MM.1S (cell line): ENCODE measurements around the gene AIDA.

Source experiments
- DNase-seq: peaks from one replicate; pipeline ENCODE4 v3.0.0-alpha.2; 2015
- H2AFZ ChIP-seq: fragments of 300-600 bp; sonication (generic); 2 replicates; pipeline ENCODE4 v1.6.0; 2016; ENCODE audit warnings: antibody characterized with exemption, low read length
- H3F3A ChIP-seq: fragments of 300-600 bp; sonication (generic); 2 replicates; pipeline ENCODE4 v1.6.1; 2016; ENCODE audit warnings: mild to moderate bottlenecking, antibody characterized with exemption, low read length, moderate library complexity, mixed read lengths; ENCODE audit not compliant: insufficient read depth
- H3K27ac ChIP-seq: fragments of 300-600 bp; sonication (generic); 2 replicates; pipeline ENCODE4 v1.5.1; 2016; ENCODE audit warnings: mild to moderate bottlenecking, low read length
- H3K27me3 ChIP-seq: fragments of 300-600 bp; sonication (generic); replicated peaks from 2 replicates; pipeline ENCODE4 v1.6.0; 2016; ENCODE audit warnings: low read length; ENCODE audit not compliant: insufficient read depth
- H3K36me3 ChIP-seq: fragments of 300-600 bp; sonication (generic); replicated peaks from 2 replicates; pipeline ENCODE4 v1.6.1; 2016; ENCODE audit warnings: mild to moderate bottlenecking, low read length, mixed read lengths; ENCODE audit not compliant: insufficient read depth
- H3K4me1 ChIP-seq: fragments of 300-600 bp; sonication (generic); 2 replicates; pipeline ENCODE4 v1.6.1; 2016; ENCODE audit warnings: low read length, mixed read lengths
- H3K4me2 ChIP-seq: fragments of 300-600 bp; sonication (generic); 2 replicates; pipeline ENCODE4 v1.6.0; 2016; ENCODE audit warnings: low read depth, low read length
- H3K4me3 ChIP-seq: fragments of 300-600 bp; sonication (generic); 2 replicates; pipeline ENCODE4 v1.5.1; 2016; ENCODE audit warnings: low read length, mixed read lengths
- H3K79me2 ChIP-seq: fragments of 300-600 bp; sonication (generic); 2 replicates; pipeline ENCODE4 v1.6.1; 2016; ENCODE audit warnings: mixed run types, low read length, mixed read lengths
- H3K9ac ChIP-seq: fragments of 300-600 bp; sonication (generic); 2 replicates; pipeline ENCODE4 v1.6.1; 2016; ENCODE audit warnings: low read length, mixed read lengths
- H3K9me2 ChIP-seq: fragments of 300-600 bp; sonication (generic); replicated peaks from 2 replicates; pipeline ENCODE4 v1.6.1; 2016; ENCODE audit warnings: mild to moderate bottlenecking, low read length, mixed read lengths; ENCODE audit not compliant: insufficient read depth
- H3K9me3 ChIP-seq: fragments of 300-600 bp; sonication (generic); replicated peaks from 2 replicates; pipeline ENCODE4 v1.6.1; 2016; ENCODE audit warnings: mild to moderate bottlenecking, low read length, mixed read lengths; ENCODE audit not compliant: insufficient read depth
- H4K20me1 ChIP-seq: fragments of 300-600 bp; sonication (generic); 2 replicates; pipeline ENCODE4 v1.6.1; 2016; ENCODE audit warnings: mild to moderate bottlenecking, low read length, moderate library complexity, mixed read lengths; ENCODE audit not compliant: insufficient read depth
- EZH2 ChIP-seq: fragments of 300-600 bp; sonication (generic); optimal IDR thresholded peaks from 2 replicates; pipeline ENCODE3; 2017; ENCODE audit warnings: low read depth, mild to moderate bottlenecking, antibody characterized with exemption, low read length, mixed read lengths
- EZH2phosphoT487 ChIP-seq: fragments of 300-600 bp; sonication (generic); IDR thresholded peaks from 2 replicates; pipeline ENCODE4 v1.6.1; 2018; ENCODE audit warnings: antibody characterized with exemption, low read length
- TF ChIP-seq, protein P1 (sequence below): fragments of 300-600 bp; sonication (generic); IDR thresholded peaks from 2 replicates; pipeline ENCODE4 v1.5.1; 2016; ENCODE audit warnings: antibody characterized with exemption, low read length, mixed read lengths

Gene AIDA

DNA sequence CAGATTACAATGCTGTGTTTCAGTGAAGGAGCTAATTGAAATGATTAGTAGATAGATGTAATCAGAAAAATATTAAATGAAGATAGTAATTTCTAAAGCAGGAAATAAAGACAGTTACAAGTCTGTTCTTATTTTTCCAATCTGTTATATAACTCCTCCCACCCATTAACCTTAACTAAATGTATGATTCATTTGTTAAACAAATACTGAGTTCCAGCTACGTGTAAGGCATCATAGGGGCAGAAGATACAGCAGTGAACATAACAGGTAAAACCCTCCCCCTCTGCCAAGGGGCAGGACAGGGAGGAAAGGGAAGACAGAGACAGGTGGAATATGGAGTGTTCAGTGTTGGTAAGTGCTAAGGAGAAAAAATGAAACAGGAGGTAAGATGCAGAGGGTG, 24.7 kb upstream of the AIDA start, which contains the start of gene FAM177B:
TSS of gene FAM177B (plus strand) at position 231 of the 400 bp plus-strand sequence. CDS start 9,344 bp downstream, outside the sequence.
- no peak for DNase-seq

DNA sequence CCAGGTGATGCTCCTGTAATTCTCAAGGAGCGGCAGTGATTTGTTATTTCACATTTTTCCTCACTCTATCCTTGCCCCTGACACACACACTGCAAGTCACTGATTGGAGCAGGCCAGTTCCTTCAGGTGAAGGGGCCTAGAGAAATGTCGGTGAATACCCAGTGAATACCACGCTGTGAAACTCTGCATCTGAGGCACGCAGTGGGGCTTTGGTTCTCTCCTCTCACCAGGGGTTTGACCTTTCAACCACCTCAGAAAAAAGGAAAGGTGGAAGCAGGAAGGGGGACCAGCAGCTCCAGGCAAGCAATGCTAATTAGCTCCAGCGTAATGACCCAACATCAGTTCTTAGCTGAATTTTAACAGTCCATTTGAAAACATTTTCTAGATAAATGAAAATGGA, 24.2 kb upstream of the AIDA start:
- H3K4me2 ChIP-seq = no peak overlapping the region
- H3K4me3 ChIP-seq = no peak overlapping the region
- peaks cover 19% of the 10 kb centered on the region; the same call in 1 of the 2 replicates for H4K20me1 ChIP-seq
- no peak overlapping the region for H2AFZ ChIP-seq
- no peaks in the 10 kb centered on the region for H3K9me3 ChIP-seq
- H3K9me2 ChIP-seq = no peaks in the 10 kb centered on the region
- TF ChIP-seq EZH2phosphoT487 (no peak), EZH2 (no peak)
- TF ChIP-seq, protein P1, sequence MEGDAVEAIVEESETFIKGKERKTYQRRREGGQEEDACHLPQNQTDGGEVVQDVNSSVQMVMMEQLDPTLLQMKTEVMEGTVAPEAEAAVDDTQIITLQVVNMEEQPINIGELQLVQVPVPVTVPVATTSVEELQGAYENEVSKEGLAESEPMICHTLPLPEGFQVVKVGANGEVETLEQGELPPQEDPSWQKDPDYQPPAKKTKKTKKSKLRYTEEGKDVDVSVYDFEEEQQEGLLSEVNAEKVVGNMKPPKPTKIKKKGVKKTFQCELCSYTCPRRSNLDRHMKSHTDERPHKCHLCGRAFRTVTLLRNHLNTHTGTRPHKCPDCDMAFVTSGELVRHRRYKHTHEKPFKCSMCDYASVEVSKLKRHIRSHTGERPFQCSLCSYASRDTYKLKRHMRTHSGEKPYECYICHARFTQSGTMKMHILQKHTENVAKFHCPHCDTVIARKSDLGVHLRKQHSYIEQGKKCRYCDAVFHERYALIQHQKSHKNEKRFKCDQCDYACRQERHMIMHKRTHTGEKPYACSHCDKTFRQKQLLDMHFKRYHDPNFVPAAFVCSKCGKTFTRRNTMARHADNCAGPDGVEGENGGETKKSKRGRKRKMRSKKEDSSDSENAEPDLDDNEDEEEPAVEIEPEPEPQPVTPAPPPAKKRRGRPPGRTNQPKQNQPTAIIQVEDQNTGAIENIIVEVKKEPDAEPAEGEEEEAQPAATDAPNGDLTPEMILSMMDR = no peak
- H3K9ac ChIP-seq = no peak overlapping the region
- H3K79me2 ChIP-seq = no peaks in the 10 kb centered on the region
- H3F3A ChIP-seq = peaks cover 20% of the 10 kb centered on the region
- H3K36me3 ChIP-seq = peaks cover 17% of the 10 kb centered on the region; the same call in 1 of the 2 replicates
- DNase-seq = no peak
- H3K27ac ChIP-seq = no peak overlapping the region
- peaks cover 12% of the 10 kb centered on the region for H3K4me1 ChIP-seq
- peaks cover 52% of the 10 kb centered on the region for H3K27me3 ChIP-seq

More for the DNA sequence above, 24.7 kb upstream of the AIDA start, which contains the start of gene FAM177B:
- Histone ChIP-seq H3K79me2 (no peaks in the 10 kb centered on the region), H3K9ac (no peak within 1 kb of the TSS), H3K9me3 (no peaks in the 10 kb centered on the region), H3K9me2 (no peaks in the 10 kb centered on the region), H3K4me1 (peaks cover 8% of the 10 kb centered on the region), H3K4me2 (no peak within 1 kb of the TSS), H4K20me1 (peaks cover 14% of the 10 kb centered on the region; the same call in 1 of the 2 replicates), H3K27me3 (peaks cover 52% of the 10 kb centered on the region), H3K27ac (no peak within 1 kb of the TSS), H3F3A (peaks cover 15% of the 10 kb centered on the region), H3K4me3 (no peak within 1 kb of the TSS), H3K36me3 (peaks cover 14% of the 10 kb centered on the region; the same call in 1 of the 2 replicates), H2AFZ (no peak within 1 kb of the TSS)
- TF ChIP-seq EZH2phosphoT487 = no peak
- TF ChIP-seq EZH2 = no peak
- TF ChIP-seq, protein P1 = no peak

DNA sequence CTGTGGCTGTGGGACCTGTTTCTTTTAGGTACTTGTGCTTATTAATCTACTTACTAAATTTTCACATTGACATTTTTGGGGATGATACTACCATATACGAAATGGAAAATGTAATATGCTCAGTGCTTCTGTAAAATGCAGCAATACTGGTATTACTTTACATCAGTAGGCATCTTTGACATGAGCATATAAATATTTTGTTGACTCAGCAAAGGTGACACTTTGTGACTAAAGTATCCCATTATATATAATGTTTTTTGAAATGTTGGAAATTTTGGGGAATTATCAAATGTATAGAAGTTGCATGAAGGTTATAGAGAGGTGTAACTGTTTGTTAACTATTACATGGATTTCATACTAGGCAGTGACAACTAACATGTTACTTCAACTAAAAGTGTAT, 22.4 kb upstream of the AIDA start:
- Histone ChIP-seq H2AFZ (no peak overlapping the region), H3K9me3 (no peaks in the 10 kb centered on the region), H3K27ac (no peak overlapping the region), H3K4me1 (peaks cover 12% of the 10 kb centered on the region), H4K20me1 (peaks cover 27% of the 10 kb centered on the region), H3K79me2 (no peaks in the 10 kb centered on the region), H3K9me2 (no peaks in the 10 kb centered on the region), H3K27me3 (peaks cover 56% of the 10 kb centered on the region), H3K4me2 (no peak overlapping the region), H3K9ac (no peak overlapping the region), H3K36me3 (peaks cover 29% of the 10 kb centered on the region; the same call in 1 of the 2 replicates), H3K4me3 (no peak overlapping the region), H3F3A (peaks cover 24% of the 10 kb centered on the region)
- TF ChIP-seq, protein P1 = no peak
- TF ChIP-seq EZH2phosphoT487 = no peak
- no peak for DNase-seq
